Left ventricle myocardium inferior (tissue), 1 donor: Measurements from ENCODE around the gene CCM2. TPM values are rescaled to one million over a fixed set of nuclear protein-coding genes. Genes with fewer than 3 reads are reported as not detected.

Source experiments
- DNase-seq: peaks from one replicate; pipeline ENCODE4 v3.0.0-alpha.2; 2020
- H3K27ac ChIP-seq: fragments of 200-600 bp; replicated peaks from 2 replicates; pipeline ENCODE4 v1.8.0; 2021
- H3K27me3 ChIP-seq: fragments of 200-600 bp; 2 replicates; pipeline ENCODE4 v1.8.0; 2021; ENCODE audit warnings: low read depth
- H3K36me3 ChIP-seq: fragments of 200-600 bp; 2 replicates; pipeline ENCODE4 v1.8.0; 2021
- H3K4me1 ChIP-seq: fragments of 200-600 bp; 2 replicates; pipeline ENCODE4 v1.8.0; 2021
- H3K4me3 ChIP-seq: fragments of 200-600 bp; 2 replicates; pipeline ENCODE4 v1.8.0; 2021; ENCODE audit warnings: mild to moderate bottlenecking, moderate library complexity
- H3K9me3 ChIP-seq: fragments of 200-600 bp; replicated peaks from 2 replicates; pipeline ENCODE4 v1.8.0; 2021
- CTCF ChIP-seq: fragments of 200-600 bp; IDR thresholded peaks from 2 replicates; pipeline ENCODE4 v1.8.0; 2021; ENCODE audit warnings: antibody characterized with exemption, mild to moderate bottlenecking, borderline replicate concordance
- intact Hi-C: fragments of 100-400 bp; cut with micrococcal nuclease; formaldehyde crosslinking; loops from one replicate; pipeline ENCODE4 v1.11.0; 2022
- total RNA-seq: library from RNA; stranded (reverse); fragmentation: NEBNext Ultra II Directional; extraction: Animal tissue kit (Norgen Biotek cat#: 25700); gene quantifications from one replicate; pipeline ENCODE4 v1.2.1, GENCODE V29; 2021
- donor health status: DM: no; HTN: yes; CAD: no; lungs with severe emphysema.

Gene CCM2
- total RNA-seq, 1 donor from 2014 or later = 24.5 TPM

GRCh38 chr7:44975331-44976039, 24.5 kb upstream of the CCM2 start:
- Histone ChIP-seq H3K9me3 (no peaks in the 10 kb centered on the region), H3K27me3 (no peaks in the 10 kb centered on the region), H3K4me3 (no peak overlapping the region), H3K27ac (no peak overlapping the region), H3K4me1 (peaks cover 14% of the 10 kb centered on the region), H3K36me3 (no peaks in the 10 kb centered on the region)
- intact Hi-C loops = no loop called here
- TF ChIP-seq CTCF = no peak
- DNase-seq = no peak

- no peak overlapping the region for H3K27ac ChIP-seq
- H3K9me3 ChIP-seq = no peaks in the 10 kb centered on the region
- H3K4me1 ChIP-seq = peaks cover 14% of the 10 kb centered on the region
- intact Hi-C loops = no loop called here
- no peaks in the 10 kb centered on the region for H3K27me3 ChIP-seq
- no peak overlapping the region for H3K4me3 ChIP-seq
- no peaks in the 10 kb centered on the region for H3K36me3 ChIP-seq
- no peak for DNase-seq
- no peak for TF ChIP-seq CTCF
These were observed 23.8 kb upstream of the CCM2 start for GRCh38 chr7:44976040-44976745.

GRCh38 chr7:44976746-44977196, 23.2 kb upstream of the CCM2 start:
- no peaks in the 10 kb centered on the region for H3K36me3 ChIP-seq
- intact Hi-C loops = no loop called here

GRCh38 chr7:44977304-44977958, 22.6 kb upstream of the CCM2 start:
- H3K9me3 ChIP-seq = no peaks in the 10 kb centered on the region
- peaks cover 2% of the 10 kb centered on the region for H3K36me3 ChIP-seq
- intact Hi-C loops = no loop called here
- no peak for DNase-seq
- TF ChIP-seq CTCF = no peak
- H3K4me3 ChIP-seq = peak overlapping the region; percentile 17
- H3K27ac ChIP-seq = no peak overlapping the region
- H3K27me3 ChIP-seq = no peaks in the 10 kb centered on the region
- H3K4me1 ChIP-seq = peaks cover 14% of the 10 kb centered on the region

More at GRCh38 chr7:44976746-44977196, 23.2 kb upstream of the CCM2 start:
- no peaks in the 10 kb centered on the region for H3K9me3 ChIP-seq
- no peak for TF ChIP-seq CTCF
- H3K27ac ChIP-seq = no peak overlapping the region
- no peak for DNase-seq
- H3K27me3 ChIP-seq = no peaks in the 10 kb centered on the region
- peaks cover 14% of the 10 kb centered on the region for H3K4me1 ChIP-seq
- H3K4me3 ChIP-seq = no peak overlapping the region

- H3K4me3 ChIP-seq = peak overlapping the region; percentile 17
- no peak for TF ChIP-seq CTCF
- no peak overlapping the region for H3K27ac ChIP-seq
- H3K36me3 ChIP-seq = peaks cover 8% of the 10 kb centered on the region
- no peaks in the 10 kb centered on the region for H3K27me3 ChIP-seq
- H3K9me3 ChIP-seq = no peaks in the 10 kb centered on the region
- intact Hi-C loops = no loop called here
- no peak for DNase-seq
- peaks cover 14% of the 10 kb centered on the region for H3K4me1 ChIP-seq
These were observed 22.1 kb upstream of the CCM2 start for GRCh38 chr7:44977959-44978335.
